ENCODE results near the gene HAPLN3. TPM values are rescaled to one million over a fixed set of nuclear protein-coding genes. Genes with fewer than 3 reads are reported as not detected.
A peak's percentile ranks its signal among the peaks of the same experiment; 100 is the strongest.

The HAPLN3 gene
- total RNA-seq, 1 experiment from 2014 or later, result 6.6 TPM

DNA sequence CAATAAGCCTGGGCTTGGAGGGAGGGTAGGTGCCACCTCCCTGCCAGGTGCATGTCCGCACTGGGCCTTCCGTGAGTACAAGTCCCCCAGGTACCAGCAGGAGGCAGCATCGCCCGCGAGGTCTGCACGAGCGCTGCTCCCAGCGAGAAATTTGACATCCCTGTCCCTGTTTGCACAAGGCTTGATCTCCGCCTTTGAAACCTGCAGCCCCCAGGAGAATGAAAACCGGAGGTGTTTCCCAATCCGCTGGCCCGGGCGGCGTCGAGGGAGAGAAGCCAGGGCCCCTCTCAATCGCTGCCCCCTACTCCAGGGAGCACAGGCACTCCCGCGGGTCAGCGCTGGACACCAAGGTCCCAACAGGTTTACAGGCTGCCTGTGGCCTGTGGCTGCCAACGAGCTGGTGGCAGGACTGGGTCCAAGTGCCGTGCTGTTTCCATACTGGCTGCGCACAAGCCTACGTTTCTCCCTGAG lies 961 bp downstream of the HAPLN3 start:
- DNase-seq (ENCODE audit: low read depth), result peak; percentile 56

DNA sequence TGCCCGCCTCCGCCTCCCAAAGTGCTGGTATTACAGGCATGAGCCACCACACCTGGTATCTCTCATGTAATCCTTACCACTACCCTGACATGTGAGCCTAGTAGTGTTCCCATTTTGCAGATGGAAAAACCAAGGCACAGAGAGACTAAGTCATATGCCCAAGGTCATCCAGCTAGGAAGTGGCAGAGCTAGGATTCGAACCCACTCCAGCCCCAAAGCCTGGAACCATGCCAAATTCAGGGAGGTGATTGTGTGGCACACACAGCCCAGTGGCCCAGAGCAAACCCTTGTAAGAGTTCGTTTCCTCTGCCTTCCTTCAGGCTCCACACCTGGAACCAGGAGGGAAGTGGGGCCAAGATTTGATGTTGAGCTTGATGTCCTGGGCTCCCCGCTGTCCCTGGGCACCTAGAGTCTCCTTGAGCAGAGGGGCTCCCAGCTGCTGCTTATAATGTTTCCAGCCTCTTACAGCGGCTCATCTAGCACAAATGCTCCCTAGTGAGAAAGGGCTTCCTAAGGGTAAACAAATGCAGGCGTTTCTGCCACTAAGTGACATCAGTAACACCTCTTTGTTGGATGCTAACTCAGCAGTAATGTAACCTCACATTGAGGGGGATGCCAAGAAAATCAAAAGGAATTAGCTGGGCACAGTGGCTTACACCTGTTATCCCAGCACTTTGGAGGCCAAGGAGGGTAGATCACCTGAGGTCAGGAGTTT lies 3.6 kb downstream of the HAPLN3 start:
- DNase-seq (ENCODE audit: low read depth), result no peak

DNA sequence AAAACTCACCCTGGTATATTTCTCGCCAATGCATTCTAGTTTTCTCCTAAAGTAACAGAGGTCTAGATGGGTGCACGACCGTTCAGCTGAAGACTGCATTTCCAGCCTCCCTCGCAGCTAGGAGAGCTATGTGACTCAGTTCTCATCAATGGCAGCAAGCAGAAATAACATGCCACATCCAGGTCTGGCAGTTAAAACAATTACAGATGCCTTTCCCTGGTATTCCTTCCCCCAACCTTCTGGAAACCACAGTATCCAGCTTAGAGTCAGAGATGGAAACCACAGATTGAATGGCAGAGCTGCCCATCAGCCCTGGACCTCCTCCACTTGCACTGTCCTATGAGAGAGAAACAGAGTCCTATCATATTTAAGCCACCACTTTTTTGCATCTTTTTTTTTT lies 4.8 kb downstream of the HAPLN3 start:
- no peak for DNase-seq (ENCODE audit: low read depth)

DNA sequence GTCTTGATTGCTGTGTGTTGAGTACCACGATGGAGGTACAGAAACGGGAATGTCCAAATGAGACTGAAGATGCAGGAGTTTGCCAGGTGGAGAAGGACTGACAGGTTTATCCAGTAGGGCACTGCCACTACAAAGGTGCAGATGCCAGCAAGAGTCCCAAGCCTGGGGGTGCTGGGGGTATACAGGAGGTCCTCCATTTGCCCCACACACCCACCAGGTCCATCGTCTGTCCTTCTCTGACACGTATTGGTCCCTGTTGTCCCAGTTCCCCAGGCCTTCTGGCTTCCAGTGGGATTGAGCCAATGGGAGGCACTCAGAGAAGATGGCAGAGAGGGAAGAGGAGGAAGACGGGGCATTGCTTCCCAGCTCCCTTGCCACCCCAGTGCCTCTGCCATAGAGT lies 6.6 kb downstream of the HAPLN3 start:
- no peak for DNase-seq (ENCODE audit: low read depth)

DNA sequence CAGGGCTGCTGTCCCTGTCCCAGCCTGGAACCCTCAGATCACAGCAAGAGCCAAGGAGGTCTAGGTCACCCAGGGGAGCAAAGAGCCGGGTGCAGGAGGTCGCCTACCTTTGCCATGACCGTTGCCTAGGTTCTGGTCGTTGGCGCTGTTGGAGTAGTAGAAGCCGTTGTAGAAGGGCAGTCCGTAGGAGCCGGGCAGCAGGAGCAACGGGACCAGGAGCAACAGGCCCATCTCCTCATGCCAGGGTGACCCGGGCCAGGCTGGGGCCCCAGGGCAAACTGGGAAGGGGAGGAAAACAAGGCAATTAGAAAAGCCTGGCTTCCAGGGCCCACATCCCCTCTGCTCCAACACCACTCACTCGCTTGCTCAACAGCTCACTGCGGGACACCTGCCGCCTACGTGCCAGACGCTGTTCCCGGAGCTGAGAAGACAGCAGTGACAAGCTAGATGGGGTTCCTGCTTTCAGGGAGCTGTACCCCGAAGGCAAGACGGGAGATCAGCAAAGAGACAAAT lies 8.2 kb downstream of the HAPLN3 start:
- no peak for DNase-seq (ENCODE audit: low read depth)

DNA sequence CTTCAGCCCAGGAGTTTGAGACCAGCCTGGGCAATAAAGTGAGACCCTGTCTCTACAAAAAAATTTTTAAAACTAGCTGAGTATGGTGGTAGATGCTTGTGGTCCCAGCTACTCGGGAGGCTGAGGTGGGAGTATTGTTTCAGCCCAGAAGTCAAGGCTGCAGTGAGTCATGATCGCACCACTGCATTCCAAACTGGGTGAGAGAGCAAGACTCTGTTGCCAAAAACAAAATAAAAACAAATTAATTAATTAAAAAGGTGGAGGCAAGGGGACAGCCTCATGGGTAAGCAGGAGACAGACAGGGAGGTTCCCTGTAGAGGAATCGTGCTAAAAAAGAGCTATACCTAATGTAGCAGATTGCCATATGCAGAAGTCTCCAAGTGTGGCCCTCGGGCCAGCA lies 12.6 kb downstream of the HAPLN3 start:
- peak; percentile 36 for DNase-seq (ENCODE audit: low read depth)

DNA sequence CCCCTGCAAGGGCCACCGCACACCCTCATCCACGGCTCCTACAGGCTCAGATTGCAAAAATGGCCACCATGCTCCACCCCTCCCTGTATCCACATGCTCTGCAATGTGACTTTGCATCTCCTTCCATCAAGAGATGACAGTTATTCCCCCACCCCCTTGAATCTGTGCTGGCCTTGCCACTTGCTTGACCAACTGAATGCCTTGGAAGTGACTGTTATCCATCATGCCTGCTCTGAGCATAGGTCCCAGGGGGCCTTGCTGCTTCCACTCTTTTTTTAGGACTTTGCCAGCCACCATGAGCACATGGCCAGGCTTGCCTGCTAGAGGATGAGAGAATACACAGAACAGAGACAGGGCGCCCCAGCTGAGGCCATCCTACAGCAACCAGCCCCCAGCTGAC lies 13.6 kb downstream of the HAPLN3 start:
- DNase-seq (ENCODE audit: low read depth), result no peak

DNA sequence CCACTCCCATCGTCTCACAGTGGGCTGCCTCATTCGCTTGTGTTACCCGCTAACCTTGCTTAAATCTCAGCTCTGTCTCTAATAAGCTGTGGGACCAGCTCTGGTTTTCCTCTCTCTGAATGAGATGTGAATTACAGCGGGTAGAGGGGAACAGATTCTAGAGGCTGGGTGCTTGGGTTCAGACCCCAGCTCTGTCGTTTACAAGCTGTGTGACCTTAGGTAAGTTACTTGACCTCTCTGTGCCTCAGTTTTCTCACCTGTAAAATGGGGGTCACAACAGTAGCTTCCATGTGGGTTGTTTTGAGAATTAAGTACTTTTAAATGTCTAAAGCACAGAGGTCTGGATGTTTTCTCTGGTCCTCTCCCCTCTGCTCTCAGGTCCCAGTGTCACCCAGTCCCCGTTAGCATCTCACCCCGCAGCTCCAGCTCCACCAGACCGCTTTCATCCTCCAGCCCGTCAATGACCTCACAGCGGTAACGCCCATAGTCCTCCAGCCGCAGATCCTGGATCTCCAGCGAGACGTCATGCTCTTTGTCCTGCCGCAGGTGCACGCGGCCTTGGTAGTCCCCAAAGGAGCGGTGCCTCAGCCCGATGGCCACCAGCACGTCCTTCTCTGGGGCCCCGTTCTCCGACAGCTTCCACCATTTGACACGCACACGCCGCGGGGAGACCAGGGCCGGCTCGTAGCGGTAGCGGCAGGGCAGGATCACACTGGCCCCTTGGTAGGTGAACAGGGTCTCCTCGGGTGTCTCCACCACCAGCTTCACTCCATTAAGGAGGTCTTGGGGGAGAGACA lies 14.2 kb downstream of the HAPLN3 start:
- DNase-seq (ENCODE audit: low read depth), result no peak

DNA sequence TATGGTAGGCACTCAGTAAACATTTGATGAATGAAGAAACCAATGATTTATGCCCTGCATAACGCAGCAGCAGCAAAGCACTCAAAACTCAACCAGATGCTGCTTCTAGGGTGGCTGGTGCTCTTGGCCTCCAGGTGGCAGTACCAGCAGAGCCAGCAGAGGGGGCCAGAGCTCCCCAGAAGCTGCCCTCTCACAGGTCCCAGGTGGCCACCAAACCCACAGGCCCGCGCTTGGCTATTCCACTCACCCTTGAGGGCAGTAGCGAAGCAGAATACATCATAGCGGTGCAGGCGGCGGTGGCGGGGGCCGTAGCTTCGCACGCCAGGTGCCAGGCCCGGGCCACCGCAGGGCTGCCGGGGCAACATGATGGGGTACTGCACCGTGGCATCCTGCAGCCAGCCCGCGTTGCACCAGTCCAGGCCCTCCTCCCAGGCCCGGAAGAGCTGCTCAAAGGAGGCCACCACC lies 16.6 kb downstream of the HAPLN3 start:
- DNase-seq (ENCODE audit: low read depth), result peak; percentile 56

DNA sequence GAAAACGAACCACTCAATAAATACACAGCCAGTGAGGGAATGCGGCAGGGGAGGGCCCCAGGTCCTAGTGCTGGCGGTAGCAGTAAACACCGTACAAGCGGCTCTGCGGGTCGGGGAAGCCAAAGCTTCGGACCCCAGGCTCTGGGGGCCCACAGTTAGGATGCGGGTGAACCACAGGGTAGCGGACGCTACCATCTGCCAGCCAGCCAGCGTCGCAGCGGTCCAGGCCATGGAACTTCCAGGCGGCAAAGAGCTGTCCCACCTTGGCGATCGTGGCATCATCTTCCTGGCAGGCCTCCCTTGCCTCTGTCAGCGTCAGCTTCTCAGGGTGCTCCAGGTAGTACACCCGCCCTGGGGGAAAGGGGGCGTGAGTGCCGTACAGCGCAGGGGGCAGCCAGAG lies 17.4 kb downstream of the HAPLN3 start:
- no peak for DNase-seq (ENCODE audit: low read depth)

DNA sequence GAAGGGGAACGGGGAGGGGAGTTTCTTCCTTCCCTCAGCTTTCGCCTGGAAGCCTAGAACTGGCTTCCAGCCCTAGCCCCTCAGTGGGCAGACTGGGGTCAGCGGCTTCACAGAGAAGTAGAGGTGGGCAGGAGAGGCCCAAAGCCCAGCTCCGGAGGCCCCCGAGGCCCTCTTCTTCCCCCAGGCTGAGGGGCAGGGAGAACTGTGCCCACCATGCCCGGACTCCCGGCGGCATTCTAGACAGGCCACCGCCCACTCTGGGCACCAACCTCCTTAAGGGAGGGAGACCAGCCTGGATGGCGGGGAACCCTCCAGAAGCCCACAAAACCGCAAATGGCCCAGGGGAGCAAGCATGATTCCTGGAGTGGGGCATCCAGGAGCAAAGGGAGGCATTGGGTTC lies 17.9 kb downstream of the HAPLN3 start:
- no peak for DNase-seq (ENCODE audit: low read depth)

DNA sequence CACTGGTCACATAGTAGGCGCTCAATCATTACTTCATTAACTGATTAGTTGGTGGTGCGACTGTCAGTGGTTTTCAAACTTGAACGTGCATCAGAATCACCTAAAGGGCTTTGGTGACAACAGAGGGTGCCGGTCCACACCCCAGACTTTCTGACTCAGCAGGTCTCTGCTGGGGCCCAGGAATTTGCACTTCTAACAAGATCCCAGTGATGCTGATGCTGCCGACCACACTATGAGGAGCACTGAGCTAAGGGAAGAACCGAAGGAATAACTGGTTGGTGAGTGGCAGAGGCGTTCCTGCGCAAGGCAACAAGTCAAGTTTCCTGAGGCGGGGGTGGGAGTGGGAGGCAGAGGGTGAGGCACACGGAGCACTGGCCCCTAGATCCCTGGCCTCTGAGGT lies 18.8 kb downstream of the HAPLN3 start:
- no peak for DNase-seq (ENCODE audit: low read depth)

DNA sequence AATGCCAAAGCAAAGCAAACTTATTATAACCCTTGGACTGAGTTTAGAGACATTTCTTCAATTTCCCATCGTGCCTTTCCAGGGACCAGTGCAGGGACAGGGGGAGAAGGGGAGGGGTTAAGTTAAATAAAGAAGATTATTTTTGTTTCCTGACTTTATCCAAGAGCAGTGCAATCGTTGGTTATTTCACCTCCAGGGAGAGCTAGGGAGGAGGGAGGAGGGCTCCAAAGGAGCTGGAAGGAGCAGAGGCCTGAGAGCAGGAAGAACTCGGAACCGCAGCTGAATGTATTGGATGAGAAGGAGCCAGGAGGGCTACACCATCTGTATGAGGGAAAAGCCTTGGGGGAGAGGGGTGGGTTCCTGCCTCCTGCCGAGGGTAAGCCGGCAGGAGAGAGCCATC lies 20.7 kb downstream of the HAPLN3 start:
- no peak for DNase-seq (ENCODE audit: low read depth)

DNA sequence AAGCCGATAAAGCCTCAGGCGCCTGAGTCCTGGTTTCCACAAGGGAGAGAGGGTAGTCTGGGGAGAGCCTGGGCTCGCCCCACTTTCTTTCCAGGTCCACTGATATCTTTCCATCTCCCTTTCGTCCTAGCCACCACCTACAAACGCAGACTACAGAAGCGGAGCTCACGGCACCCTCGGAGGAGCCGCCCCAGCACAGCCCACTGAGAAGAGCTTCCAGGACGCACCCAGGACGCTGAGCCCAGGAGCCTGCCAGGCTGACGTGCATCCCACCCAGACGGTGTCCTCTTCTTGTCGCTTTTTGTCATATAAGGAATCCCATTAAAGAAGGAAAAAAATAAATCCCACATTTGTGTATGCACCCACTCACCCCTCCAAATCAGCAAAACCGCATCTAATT lies 21.1 kb downstream of the HAPLN3 start:
- DNase-seq (ENCODE audit: low read depth), result no peak

DNA sequence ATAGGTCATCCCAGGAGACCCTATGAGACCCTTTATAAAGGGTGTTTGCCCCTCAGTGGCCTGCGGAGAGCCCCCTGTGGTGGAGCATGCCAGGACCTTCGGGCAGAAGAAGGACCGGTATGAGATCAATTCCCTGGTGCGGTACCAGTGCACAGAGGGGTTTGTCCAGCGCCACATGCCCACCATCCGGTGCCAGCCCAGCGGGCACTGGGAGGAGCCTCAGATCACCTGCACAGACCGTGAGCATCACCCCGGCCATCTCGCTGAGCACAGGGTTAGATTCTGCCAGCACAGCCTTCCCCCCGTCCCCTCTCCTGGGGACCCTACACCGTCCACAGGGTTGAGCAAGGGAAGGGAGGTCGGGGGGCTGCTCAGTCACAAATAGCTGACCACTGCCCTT lies 21.6 kb downstream of the HAPLN3 start:
- no peak for DNase-seq (ENCODE audit: low read depth)

DNA sequence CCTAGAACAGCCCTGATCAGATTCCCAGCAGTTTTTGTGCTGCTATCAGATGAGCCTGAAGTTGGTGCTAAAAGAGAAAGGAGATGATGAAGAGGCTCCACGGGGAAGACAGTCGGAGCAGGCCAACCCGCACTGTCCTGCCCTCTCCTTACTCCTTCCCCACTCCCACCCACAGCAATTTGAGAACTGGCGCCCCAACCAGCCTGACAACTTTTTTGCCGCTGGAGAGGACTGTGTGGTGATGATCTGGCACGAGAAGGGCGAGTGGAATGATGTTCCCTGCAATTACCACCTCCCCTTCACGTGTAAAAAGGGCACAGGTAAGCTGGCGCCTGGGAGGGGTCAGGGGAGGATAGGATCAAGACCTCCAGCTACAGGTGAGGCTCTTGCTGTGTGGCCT lies 22.6 kb downstream of the HAPLN3 start:
- no peak for DNase-seq (ENCODE audit: low read depth)

DNA sequence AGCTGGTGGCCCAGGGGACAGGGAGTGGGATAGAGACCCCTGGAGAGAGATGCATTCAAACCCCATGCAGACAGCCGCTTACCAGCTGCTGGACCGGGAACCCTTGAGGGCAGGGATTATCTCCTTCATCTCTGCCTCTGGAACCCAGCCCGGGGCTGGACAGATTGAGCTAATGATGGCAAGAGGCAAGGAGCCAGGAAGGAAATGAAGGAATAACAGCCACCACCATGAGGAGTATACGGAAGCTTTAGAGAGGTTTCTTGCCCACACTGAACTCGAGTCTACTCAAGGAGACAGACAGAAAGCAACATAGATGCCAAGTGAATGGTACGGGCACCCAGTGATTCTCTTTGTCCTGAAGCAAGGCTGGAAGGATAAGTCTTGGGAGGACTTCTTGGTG lies 23.2 kb downstream of the HAPLN3 start:
- no peak for DNase-seq (ENCODE audit: low read depth)

DNA sequence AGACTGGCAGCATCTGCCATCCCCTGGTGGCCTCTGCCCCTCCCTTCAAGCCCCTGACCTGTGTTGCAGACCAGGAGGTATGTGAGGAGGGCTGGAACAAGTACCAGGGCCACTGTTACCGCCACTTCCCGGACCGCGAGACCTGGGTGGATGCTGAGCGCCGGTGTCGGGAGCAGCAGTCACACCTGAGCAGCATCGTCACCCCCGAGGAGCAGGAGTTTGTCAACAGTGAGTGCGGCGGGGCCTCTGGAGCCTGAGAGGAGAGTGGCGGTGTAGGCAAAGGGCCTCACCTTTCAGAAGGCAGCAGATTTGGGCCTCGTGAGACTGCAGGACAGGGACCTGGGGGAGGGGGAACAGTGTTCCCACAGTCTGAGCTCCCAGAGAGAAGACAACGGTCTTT lies 24.0 kb downstream of the HAPLN3 start:
- no peak for DNase-seq (ENCODE audit: low read depth)

DNA sequence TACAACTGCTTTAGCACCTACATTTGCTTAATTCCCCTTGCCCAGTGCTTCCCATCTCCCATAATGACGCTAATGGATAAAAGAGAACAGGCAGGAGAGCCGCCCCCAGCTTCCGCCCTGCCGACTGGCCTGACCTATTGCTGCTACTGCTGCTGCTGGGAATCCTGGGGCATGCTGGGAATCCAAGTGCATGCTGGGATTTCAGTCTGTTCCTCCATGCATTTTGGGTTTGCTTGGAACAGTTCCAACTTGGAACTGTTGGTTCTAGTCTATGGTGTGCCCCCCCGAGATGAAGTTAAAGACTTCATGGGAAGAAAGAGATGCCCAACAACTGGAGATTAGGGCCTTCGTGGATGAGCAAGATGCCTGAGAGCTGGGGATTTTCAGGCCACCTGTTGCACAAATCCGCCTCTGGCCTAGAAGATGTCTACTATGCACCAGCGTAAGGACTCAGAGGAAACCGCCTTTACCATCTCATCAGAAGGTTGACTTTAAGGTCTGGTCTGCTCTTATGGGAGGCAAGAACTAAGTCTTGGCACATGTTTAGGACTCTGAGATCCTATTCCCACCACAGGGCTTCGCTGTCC lies 29.0 kb downstream of the HAPLN3 start:
- DNase-seq (ENCODE audit: low read depth), result no peak

DNA sequence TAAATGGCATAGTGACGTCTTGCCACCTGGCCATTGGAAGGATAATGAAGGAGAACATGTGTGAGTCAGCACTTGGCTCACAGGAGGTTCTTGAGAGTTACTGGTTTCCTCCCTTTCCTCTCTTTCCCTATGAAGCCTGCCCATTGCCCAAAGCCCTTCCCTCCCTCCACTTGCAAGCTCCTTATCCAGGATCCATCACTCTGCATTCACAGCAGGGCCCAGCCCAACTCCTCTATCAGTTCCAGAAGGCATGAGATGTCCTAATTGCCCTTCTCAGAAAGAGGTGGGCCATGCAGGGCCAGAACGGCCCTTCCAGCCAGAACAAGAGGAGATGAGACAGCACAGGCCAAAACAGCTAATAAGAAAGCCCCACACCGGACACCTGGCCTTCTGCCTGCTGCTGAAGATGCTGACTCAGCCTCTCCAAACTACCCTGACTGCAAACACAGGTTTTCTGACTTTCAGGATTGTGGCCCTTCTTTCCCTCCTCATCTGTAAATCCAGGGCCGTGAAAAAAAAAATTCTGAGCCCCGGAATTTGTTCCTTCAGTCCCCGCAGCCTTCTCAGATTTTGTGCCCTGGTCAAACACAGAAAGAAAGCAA lies 29.7 kb downstream of the HAPLN3 start:
- no peak for DNase-seq (ENCODE audit: low read depth)

DNA sequence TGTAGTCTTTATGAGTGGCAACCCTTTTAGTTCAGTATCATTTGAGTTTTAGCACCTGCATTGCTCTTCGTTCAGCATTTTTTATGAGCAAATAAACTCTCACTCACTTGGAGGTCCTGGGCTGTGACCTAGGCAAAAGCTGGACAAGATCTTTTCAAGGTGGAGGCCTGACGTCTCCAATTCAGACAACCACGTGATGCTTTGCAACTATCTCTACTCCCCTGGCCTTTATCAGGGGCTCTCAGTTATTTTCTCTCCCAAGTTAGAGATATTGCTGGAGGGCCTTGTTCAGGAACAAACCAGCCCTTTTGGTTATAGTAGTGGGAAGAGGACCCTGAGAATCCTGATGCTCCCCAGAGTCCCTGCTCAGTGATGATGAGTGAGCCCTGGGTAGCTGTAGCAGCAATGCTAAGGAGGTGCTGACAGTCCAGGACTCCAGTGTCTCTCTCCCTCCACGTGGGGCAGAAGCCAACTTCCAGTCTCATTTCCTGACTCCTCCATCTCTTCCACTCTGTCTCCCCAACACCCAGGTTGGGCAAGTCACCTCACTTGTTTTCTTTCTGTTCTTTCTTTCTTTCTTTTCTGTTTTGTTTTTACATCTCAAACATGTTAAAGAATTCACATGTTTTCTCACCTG lies 30.4 kb downstream of the HAPLN3 start:
- no peak for DNase-seq (ENCODE audit: low read depth)

DNA sequence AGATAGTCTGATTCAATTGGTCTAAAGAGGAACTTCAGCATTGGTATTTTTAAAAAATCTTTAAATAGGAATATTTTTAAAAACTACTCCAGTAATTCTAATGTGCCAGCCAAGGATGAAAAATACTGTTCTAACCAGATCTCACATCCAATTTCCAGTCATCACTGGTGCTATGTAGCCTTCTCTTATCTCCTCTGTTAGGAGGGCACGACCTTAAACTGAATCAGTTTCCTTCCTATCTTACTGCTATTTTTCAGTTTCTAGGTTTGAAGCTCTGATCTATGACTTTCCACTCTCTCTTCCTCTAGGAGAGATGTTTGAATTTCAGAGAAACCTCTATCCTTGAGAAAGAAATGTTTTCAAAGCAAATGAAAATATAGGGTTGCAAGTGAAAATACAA lies 31.9 kb downstream of the HAPLN3 start:
- no peak for DNase-seq (ENCODE audit: low read depth)

Measured in Daoy (cell line).